GM15510 (cell line): ENCODE data around the gene NAT14.

Source experiments
- POLR2A ChIP-seq: IDR thresholded peaks from 3 replicates; pipeline ENCODE4 v1.6.1; 2011; ENCODE audit warnings: borderline replicate concordance; ENCODE audit not compliant: insufficient read length; ENCODE audit errors: extremely low read depth

The NAT14 gene

DNA sequence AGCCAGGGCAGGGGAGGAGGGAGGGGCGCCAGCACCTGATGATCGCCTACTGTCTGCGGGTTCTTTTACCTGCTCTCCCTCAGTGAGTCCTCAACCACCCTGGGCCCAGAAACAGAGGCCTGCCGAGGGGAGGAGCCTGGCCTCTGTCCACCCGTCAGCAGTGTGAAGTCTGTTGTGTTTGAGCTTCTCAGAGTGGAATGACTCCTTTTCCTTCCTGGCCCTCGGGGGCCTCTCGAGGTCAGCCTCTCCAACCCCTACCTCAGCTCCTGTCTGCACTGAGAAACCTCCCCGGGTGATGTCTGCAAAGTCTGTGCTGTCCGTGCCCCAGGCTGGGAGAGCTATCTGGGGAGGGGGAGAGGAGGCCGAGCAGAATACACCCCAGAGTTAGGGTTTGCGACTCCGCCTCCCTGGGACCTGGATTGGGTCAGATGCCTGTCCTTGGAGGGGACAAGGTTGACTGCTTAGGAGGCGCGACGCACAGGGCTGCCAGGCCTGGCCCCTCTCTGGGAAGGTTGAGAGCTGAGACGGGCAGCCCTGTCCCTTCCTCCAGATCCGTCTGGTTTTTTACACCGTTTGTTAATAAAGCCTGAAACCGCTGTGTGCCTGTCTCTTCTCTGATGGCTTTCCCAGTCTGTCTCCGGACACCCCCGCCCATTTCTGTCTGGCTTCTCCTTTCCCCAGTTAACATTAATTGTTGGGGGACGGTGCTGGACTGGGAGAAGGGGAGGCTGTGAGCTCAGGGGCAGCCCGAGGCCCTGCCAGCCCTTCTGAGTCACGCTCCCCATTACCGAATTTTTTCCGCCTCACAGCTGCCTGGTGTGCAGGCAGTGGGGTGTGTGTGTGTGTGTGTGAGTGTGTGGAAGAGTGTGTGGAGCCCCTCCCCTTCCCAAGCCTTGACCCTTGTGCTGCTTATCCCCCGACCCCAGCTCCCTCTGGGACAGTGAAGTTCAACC, 2.3 kb downstream of the NAT14 start:
- TF ChIP-seq POLR2A, result no peak

GRCh38 chr19:55487924-55488687, 3.1 kb downstream of the NAT14 start, which contains the start of gene SSC5D:
TSS of gene SSC5D (plus strand) at chr19:55488436. CDS start at chr19:55488590, 154 bp downstream.
- TF ChIP-seq POLR2A, result no peak

- TF ChIP-seq POLR2A, result no peak
Measured at GRCh38 chr19:55488986-55489710, 4.2 kb downstream of the NAT14 start.

DNA sequence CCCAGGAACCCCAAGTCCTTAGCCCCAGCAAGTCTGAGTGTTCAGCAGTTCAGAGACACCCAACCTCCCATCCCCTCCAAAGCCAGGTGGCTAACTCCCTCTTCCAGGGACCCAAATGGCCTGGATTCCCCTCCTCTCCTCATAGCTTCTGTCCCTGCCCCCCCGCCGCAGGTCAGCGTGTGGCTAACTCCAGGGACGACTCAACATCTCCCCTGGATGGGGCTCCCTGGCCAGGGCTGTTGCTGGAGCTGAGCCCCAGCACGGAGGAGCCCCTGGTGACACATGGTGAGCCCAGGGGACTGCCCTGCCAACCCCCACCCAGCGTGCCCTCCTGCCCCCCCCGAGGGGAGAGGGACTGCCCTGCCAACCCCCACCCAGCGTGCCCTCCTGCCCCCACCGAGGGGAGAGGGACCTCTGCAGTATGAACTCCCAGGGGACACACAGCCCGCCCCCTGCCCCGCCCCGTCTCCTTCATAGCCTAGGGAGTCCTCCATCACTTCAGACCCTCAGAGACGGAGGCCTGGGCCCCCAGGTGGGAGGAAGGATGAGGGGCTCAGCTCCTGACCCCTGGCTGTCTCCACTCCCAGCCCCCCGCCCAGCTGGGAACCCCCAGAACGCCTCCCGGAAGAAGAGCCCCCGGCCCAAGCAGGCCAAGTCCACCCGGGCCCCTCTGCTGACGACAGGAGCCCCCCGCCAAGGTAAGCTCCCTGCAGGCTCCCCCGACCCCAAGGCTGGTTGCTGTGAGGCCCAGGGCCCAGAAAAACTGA, 4.9 kb downstream of the NAT14 start:
- TF ChIP-seq POLR2A, result no peak

DNA sequence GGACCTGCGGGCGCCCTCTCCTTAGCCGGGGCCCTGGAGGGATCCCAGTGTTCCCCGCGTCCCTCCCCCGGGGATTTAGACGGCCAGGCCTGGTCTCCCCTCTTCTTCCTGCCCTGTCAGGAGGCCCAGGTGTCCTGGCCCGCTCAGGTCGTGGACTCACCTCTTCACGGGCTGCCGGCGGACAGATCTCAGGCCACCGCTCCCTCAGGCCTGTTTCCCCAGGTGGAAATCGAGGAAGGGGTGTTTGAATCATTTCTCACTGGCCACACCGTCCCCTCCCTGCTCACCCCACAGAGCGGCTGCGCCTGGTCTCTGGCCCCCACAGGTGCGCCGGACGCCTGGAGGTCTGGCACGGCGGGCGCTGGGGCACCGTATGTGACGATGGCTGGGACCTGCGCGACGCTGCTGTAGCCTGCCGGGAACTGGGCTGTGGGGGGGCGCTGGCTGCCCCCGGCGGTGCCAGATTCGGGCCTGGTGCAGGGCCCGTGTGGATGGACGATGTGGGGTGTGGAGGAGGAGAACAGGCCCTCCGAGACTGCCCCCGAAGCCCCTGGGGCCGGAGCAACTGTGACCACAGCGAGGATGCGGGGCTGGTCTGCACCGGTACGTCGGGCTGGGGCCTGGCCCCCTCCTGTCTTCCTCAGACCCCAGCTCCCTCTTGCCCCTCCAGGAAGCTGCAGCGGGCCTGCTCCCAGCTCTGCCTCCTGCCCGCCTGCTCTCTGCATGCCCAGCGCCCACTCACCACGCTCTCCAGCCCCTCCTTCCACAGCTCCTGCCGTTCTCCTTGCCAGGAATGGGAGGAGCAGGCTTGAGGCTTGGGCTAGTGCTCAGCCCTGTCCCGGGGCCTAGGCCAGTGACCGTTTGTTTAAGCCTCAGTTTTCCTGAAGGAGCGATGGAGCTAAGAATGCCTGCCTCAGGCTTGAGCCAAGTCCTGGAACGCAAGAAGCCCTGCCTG, 5.8 kb downstream of the NAT14 start:
- TF ChIP-seq POLR2A, result no peak

DNA sequence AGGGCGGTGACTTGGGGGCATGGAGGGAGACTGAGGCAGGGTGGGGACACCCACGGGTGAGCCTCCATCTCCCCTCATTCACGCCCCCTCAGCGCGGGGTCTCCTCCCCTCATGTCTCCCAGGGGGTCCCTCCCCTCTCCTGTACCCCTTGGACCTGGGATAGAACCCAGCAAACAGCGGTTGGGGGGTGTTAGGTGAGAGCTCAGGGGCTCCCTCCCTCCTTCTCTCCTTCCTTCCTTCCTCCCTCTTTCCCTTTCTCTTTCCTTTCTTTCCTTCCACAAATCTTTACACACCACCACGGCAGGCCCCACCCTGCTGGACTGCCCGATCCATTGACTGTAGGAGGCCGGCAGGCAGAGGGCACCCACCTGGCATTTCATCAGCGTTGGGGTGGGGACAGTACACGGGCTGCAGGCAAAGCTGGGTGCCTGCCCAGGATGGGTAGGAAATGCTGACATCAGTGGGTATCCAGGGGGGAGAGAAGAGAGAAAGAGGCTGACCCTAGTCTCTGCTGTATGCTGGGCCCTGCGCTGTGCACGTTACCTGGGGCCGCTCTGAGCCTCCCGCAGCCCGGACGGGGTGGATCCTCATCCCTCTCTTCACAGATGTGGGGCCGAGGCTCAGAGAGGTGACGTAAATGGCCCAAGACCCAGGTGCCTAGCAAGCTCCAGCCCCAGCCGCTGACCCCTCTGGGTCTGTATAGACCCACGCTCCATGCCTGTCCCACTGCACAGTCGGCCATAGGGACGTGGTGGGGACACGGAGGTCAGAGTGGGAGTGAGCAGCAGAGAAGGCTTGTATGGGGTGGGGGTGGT, 6.8 kb downstream of the NAT14 start:
- TF ChIP-seq POLR2A, result no peak

DNA sequence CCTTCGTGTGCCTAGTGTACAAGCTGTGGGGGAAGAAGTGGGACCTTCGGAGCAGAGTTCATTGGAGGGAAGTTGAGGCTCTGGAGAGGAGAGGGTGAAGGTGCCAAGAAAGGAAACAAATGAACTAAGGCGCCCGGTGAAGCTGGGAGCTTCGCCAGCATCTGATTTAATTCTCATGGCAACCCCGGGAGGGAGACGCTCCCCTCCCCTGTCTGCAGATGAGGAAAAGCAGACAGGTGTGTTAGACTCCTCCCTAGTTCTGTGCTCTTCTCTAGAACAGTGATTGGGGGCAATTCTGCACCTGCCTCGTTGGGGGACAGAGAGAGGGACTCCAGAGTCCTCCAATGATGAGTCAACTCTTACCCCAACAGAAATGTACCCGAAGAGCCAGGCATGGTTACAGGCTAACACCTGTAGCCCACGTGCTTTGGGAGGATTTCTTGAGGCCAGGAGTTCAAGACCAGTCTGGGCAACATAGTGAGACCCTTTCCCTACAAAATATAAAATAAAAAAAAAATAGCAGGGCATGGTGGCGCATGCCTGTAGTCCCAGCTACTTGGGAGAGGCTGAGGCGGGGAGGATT, 7.5 kb downstream of the NAT14 start:
- TF ChIP-seq POLR2A, result no peak

- no peak for TF ChIP-seq POLR2A
Measured at GRCh38 chr19:55493052-55493644, 8.2 kb downstream of the NAT14 start.

DNA sequence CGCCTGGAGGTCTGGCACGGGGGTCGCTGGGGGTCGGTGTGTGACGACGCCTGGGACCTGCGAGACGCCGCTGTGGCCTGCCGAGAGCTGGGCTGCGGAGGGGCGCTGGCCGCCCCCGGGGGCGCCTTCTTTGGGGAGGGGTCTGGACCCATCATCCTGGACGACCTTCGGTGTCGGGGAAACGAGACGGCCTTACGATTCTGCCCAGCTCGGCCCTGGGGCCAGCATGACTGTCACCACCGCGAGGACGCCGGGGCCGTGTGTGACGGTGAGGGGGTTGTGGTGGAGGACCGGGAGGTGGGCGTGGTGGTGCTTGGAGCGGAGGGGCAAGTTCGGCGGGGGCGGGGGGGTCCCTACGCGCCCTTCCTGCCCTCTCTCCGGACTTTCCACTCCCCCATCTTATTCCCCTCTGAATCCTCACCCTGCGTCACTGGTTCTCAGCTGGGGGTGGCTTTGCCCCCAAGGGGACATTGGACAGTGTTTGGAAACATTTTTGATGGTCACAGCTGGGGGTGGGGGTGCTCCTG, 8.7 kb downstream of the NAT14 start:
- no peak for TF ChIP-seq POLR2A

GRCh38 chr19:55494172-55494761, 9.3 kb downstream of the NAT14 start:
- no peak for TF ChIP-seq POLR2A
